ENCODE data around the gene MYH16.
"Not testable (repeated sequence)": the region's sequence is repeated elsewhere in the genome, so short reads cannot be mapped to it uniquely, and the experiment has no call there.

The MYH16 gene

GRCh38 chr7:99357701-99358490 is 85.3 kb downstream of the MYH16 start:
- no peak overlapping the region for H3K4me3 ChIP-seq (ENCODE audit: low read depth, low read length)
- TF ChIP-seq CTCF (IDR thresholded peaks at IDR 0.05; ENCODE audit: insufficient read depth, low read depth, low read length, missing control alignments), result no peak
- DNase-seq (ENCODE audit: low read depth), result no peak

GRCh38 chr7:99358521-99358920 is 85.9 kb downstream of the MYH16 start:
- not testable (repeated sequence) for H3K4me3 ChIP-seq (ENCODE audit: low read depth, low read length); DNase-seq (ENCODE audit: low read depth)

- TF ChIP-seq CTCF (IDR thresholded peaks at IDR 0.05; ENCODE audit: insufficient read depth, low read depth, low read length, missing control alignments), result no peak
- DNase-seq (ENCODE audit: low read depth), result no peak
- H3K4me3 ChIP-seq (ENCODE audit: low read depth, low read length), result no peak overlapping the region
These were observed 87.0 kb downstream of the MYH16 start for GRCh38 chr7:99359465-99360154.

Data from GM12865 (cell line).